Neutrophil (primary cell): ENCODE measurements around the gene RTP5.

Experiments
- H3K27ac ChIP-seq: fragments of 200-600 bp; sonication (generic); 2 replicates; pipeline ENCODE4 v1.5.1; 2016; ENCODE audit warnings: mild to moderate bottlenecking, moderate library complexity
- H3K27me3 ChIP-seq: fragments of 200-600 bp; sonication (generic); 2 replicates; pipeline ENCODE4 v1.6.0; 2016; ENCODE audit warnings: mild to moderate bottlenecking
- H3K36me3 ChIP-seq: fragments of 200-600 bp; sonication (generic); 2 replicates; pipeline ENCODE4 v1.5.1; 2017
- H3K4me1 ChIP-seq, 2 experiments: fragments of 200-600 bp in 1 of 2; sonication (generic) in 1 of 2; 1 replicate in 1 of 2; 2 replicates in 1 of 2; pipeline versions ENCODE4 v1.5.1 to v1.6.1; 2013 to 2016; ENCODE audit warnings: low read depth in 1 of 2, low read length in 1 of 2, mild to moderate bottlenecking in 1 of 2, moderate library complexity in 1 of 2; ENCODE audit not compliant: control insufficient read depth in 1 of 2, insufficient read depth in 1 of 2
- H3K4me3 ChIP-seq, 2 experiments: fragments of 200-600 bp in 1 of 2; sonication (generic) in 1 of 2; 1 replicate in 1 of 2; 2 replicates in 1 of 2; pipeline ENCODE4 v1.5.1; 2013 to 2016; ENCODE audit warnings: low read depth in 1 of 2, low read length in 1 of 2, mild to moderate bottlenecking in 1 of 2, moderate library complexity in 1 of 2
- H3K9me3 ChIP-seq: fragments of 200-600 bp; sonication (generic); 2 replicates; pipeline ENCODE4 v1.5.1; 2016
- CTCF ChIP-seq: fragments of 200-600 bp; sonication (generic); IDR thresholded peaks from 2 replicates; pipeline ENCODE4 v1.5.1; 2016; ENCODE audit warnings: antibody characterized with exemption

Gene RTP5

GRCh38 chr2:241850544-241851324 lies 18.8 kb upstream of the RTP5 start:
- no peak for TF ChIP-seq CTCF
- H3K4me1 ChIP-seq: no peaks in the 10 kb centered on the region
- H3K4me3 ChIP-seq: no peak overlapping the region
- no peaks in the 10 kb centered on the region for H3K9me3 ChIP-seq
- H3K36me3 ChIP-seq: no peaks in the 10 kb centered on the region
- no peak overlapping the region for H3K27ac ChIP-seq
- peaks cover 22% of the 10 kb centered on the region for H3K27me3 ChIP-seq

- H3K27me3 ChIP-seq: peaks cover 16% of the 10 kb centered on the region
Measured at GRCh38 chr2:241851325-241852115, 18.0 kb upstream of the RTP5 start.

GRCh38 chr2:241852116-241852980 lies 17.2 kb upstream of the RTP5 start:
- TF ChIP-seq CTCF: no peak
- Histone ChIP-seq H3K4me1 (no peaks in the 10 kb centered on the region), H3K27ac (no peak overlapping the region), H3K4me3 (no peak overlapping the region), H3K36me3 (no peaks in the 10 kb centered on the region), H3K9me3 (no peaks in the 10 kb centered on the region), H3K27me3 (peaks cover 15% of the 10 kb centered on the region)

More at GRCh38 chr2:241851325-241852115, 18.0 kb upstream of the RTP5 start:
- Histone ChIP-seq H3K4me3 (no peak overlapping the region), H3K9me3 (no peaks in the 10 kb centered on the region), H3K4me1 (no peaks in the 10 kb centered on the region), H3K27ac (no peak overlapping the region), H3K36me3 (no peaks in the 10 kb centered on the region)
- no peak for TF ChIP-seq CTCF

- H3K4me3 ChIP-seq: no peak overlapping the region
- no peaks in the 10 kb centered on the region for H3K9me3 ChIP-seq
- H3K4me1 ChIP-seq: no peaks in the 10 kb centered on the region
- no peak for TF ChIP-seq CTCF
- peaks cover 15% of the 10 kb centered on the region for H3K27me3 ChIP-seq
- no peak overlapping the region for H3K27ac ChIP-seq
- H3K36me3 ChIP-seq: no peaks in the 10 kb centered on the region
Measured at GRCh38 chr2:241852981-241853631, 16.4 kb upstream of the RTP5 start.
